H9 (cell line): ENCODE measurements around the gene GNG11. TPM values are rescaled to one million over a fixed set of nuclear protein-coding genes. Genes with fewer than 3 reads are reported as not detected.

Experiments
- DNase-seq: peaks from one replicate; pipeline ENCODE4 v3.0.0-alpha.2; 2017
- H2AFZ ChIP-seq: one replicate; pipeline ENCODE4 v1.6.1; 2013; ENCODE audit warnings: mild to moderate bottlenecking, low read length, control low read depth, moderate library complexity
- H2AK5ac ChIP-seq: 2 replicates; pipeline ENCODE4 v1.6.1; 2013; ENCODE audit warnings: low read length, control low read depth, mixed read lengths; ENCODE audit not compliant: insufficient read length
- H2BK120ac ChIP-seq: one replicate; pipeline ENCODE4 v1.6.1; 2013; ENCODE audit warnings: low read depth, mild to moderate bottlenecking, low read length, control low read depth, inconsistent platforms; ENCODE audit not compliant: poor library complexity, severe bottlenecking
- H2BK12ac ChIP-seq: 2 replicates; pipeline ENCODE4 v1.6.1; 2013; ENCODE audit warnings: low read length, control low read depth, mixed read lengths, low read depth; ENCODE audit not compliant: insufficient read length
- H2BK15ac ChIP-seq: 2 replicates; pipeline ENCODE4 v1.6.1; 2013; ENCODE audit warnings: low read depth, low read length, control low read depth
- H2BK20ac ChIP-seq: one replicate; pipeline ENCODE4 v1.6.1; 2013; ENCODE audit warnings: low read depth, mild to moderate bottlenecking, low read length, control low read depth, inconsistent platforms; ENCODE audit not compliant: poor library complexity, severe bottlenecking
- H2BK5ac ChIP-seq: 2 replicates; pipeline ENCODE4 v1.6.1; 2013; ENCODE audit warnings: low read length, control low read depth, mixed read lengths; ENCODE audit not compliant: insufficient read length
- H3K14ac ChIP-seq: 2 replicates; pipeline ENCODE4 v1.6.1; 2013; ENCODE audit warnings: low read length, control low read depth; ENCODE audit not compliant: insufficient read depth
- H3K18ac ChIP-seq: 2 replicates; pipeline ENCODE4 v1.6.1; 2013; ENCODE audit warnings: low read depth, mild to moderate bottlenecking, mixed read lengths, low read length, control low read depth; ENCODE audit not compliant: insufficient read length
- H3K23ac ChIP-seq: 2 replicates; pipeline ENCODE4 v1.6.1; 2013; ENCODE audit warnings: low read length, control low read depth, mixed read lengths, low read depth; ENCODE audit not compliant: insufficient read length
- H3K23me2 ChIP-seq: 2 replicates; pipeline ENCODE4 v1.6.1; 2013; ENCODE audit warnings: low read depth, mild to moderate bottlenecking, mixed read lengths, low read length, control low read depth; ENCODE audit not compliant: insufficient read length, poor library complexity, severe bottlenecking
- H3K27ac ChIP-seq: 2 replicates; pipeline ENCODE4 v1.5.1; 2013; ENCODE audit warnings: low read length, control low read depth, mixed read lengths, low read depth; ENCODE audit not compliant: insufficient read length
- H3K27me3 ChIP-seq: 2 replicates; pipeline ENCODE4 v1.6.1; 2013; ENCODE audit warnings: low read length, control low read depth, inconsistent platforms; ENCODE audit not compliant: insufficient read depth
- H3K4ac ChIP-seq: 2 replicates; pipeline ENCODE4 v1.6.1; 2013; ENCODE audit warnings: low read depth, mild to moderate bottlenecking, control low read depth, inconsistent platforms, low read length, moderate library complexity
- H3K4me1 ChIP-seq: 2 replicates; pipeline ENCODE4 v1.6.1; 2013; ENCODE audit warnings: low read length, control low read depth, inconsistent platforms; ENCODE audit not compliant: insufficient read depth
- H3K4me2 ChIP-seq: 2 replicates; pipeline ENCODE4 v1.6.1; 2013; ENCODE audit warnings: low read length, control low read depth, mixed read lengths; ENCODE audit not compliant: insufficient read length, insufficient read depth
- H3K56ac ChIP-seq: 2 replicates; pipeline ENCODE4 v1.6.1; 2013; ENCODE audit warnings: low read depth, mild to moderate bottlenecking, mixed read lengths, low read length, control low read depth; ENCODE audit not compliant: insufficient read length
- H3K79me1 ChIP-seq: 2 replicates; pipeline ENCODE4 v1.6.1; 2013; ENCODE audit warnings: low read depth, mild to moderate bottlenecking, moderate library complexity, low read length, control low read depth, inconsistent platforms; ENCODE audit not compliant: insufficient read depth, poor library complexity, severe bottlenecking
- H3K79me2 ChIP-seq: 2 replicates; pipeline ENCODE4 v1.6.1; 2013; ENCODE audit warnings: low read length, control low read depth, inconsistent platforms; ENCODE audit not compliant: insufficient read depth
- H3K9ac ChIP-seq: 2 replicates; pipeline ENCODE4 v1.6.1; 2013; ENCODE audit warnings: low read length, control low read depth, mixed read lengths; ENCODE audit not compliant: insufficient read length; ENCODE audit errors: extremely low read depth
- H3K9me3 ChIP-seq: one replicate; pipeline ENCODE4 v1.6.1; 2013; ENCODE audit warnings: low read depth, low read length, inconsistent platforms; ENCODE audit not compliant: control insufficient read depth
- H3T11ph ChIP-seq: one replicate; pipeline ENCODE4 v1.6.1; 2013; ENCODE audit warnings: mild to moderate bottlenecking, low read length, control low read depth, inconsistent platforms
- H4K20me1 ChIP-seq: one replicate; pipeline ENCODE4 v1.6.1; 2013; ENCODE audit not compliant: control insufficient read depth, insufficient read length, insufficient read depth
- H4K5ac ChIP-seq: 2 replicates; pipeline ENCODE4 v1.6.1; 2013; ENCODE audit warnings: low read depth, mild to moderate bottlenecking, mixed read lengths, low read length, control low read depth; ENCODE audit not compliant: insufficient read length
- H4K8ac ChIP-seq: replicated peaks from 2 replicates; pipeline ENCODE4 v1.6.1; 2013; ENCODE audit warnings: low read length, control low read depth, mixed read lengths, low read depth; ENCODE audit not compliant: insufficient read length
- H4K91ac ChIP-seq: 2 replicates; pipeline ENCODE4 v1.6.1; 2013; ENCODE audit warnings: low read depth, mild to moderate bottlenecking, moderate library complexity, mixed read lengths, low read length, control low read depth; ENCODE audit not compliant: insufficient read length
- H3K27ac Mint-ChIP-seq, 3 experiments: 2 replicates in 2 of 3; 3 replicates in 1 of 3; pipeline ENCODE4 v1.8.0; 2020 to 2021; ENCODE audit warnings: mixed read lengths in 3 of 3, mild to moderate bottlenecking in 1 of 3, moderate library complexity in 1 of 3
- H3K27me3 Mint-ChIP-seq: 2 replicates; pipeline ENCODE4 v1.8.0; 2021; ENCODE audit warnings: low read depth, mild to moderate bottlenecking, moderate library complexity, mixed read lengths
- H3K36me3 Mint-ChIP-seq, 3 experiments: 2 replicates in 2 of 3; 3 replicates in 1 of 3; pipeline ENCODE4 v1.8.0; 2020 to 2021; ENCODE audit warnings: low read depth in 3 of 3, mixed read lengths in 3 of 3; ENCODE audit not compliant: insufficient read depth in 1 of 3
- H3K4me1 Mint-ChIP-seq, 2 experiments: 2 replicates each; pipeline ENCODE4 v1.8.0; 2020; ENCODE audit warnings: mixed read lengths in 2 of 2
- H3K4me3 Mint-ChIP-seq, 2 experiments: 2 replicates in 1 of 2; 3 replicates in 1 of 2; pipeline ENCODE4 v1.8.0; 2020 to 2021; ENCODE audit warnings: mild to moderate bottlenecking in 2 of 2, mixed read lengths in 2 of 2, moderate library complexity in 1 of 2
- H3K9me3 Mint-ChIP-seq, 2 experiments: 2 replicates in 1 of 2; 3 replicates in 1 of 2; pipeline ENCODE4 v1.8.0; 2020; ENCODE audit warnings: mild to moderate bottlenecking in 2 of 2, mixed read lengths in 2 of 2, moderate library complexity in 1 of 2
- WGBS: extraction: QIAGEN DNeasy Blood & Tissue Kit; methylation state at CpG from one replicate; pipeline ENCODE4 v1.1.7; 2013; ENCODE audit warnings: missing lambda C conversion rate, low lambda C conversion rate, mixed read lengths; ENCODE audit not compliant: insufficient read length; ENCODE audit errors: extremely low coverage; 5-methylcytosine and 5-hydroxymethylcytosine counted together
- total RNA-seq: library from RNA; stranded (reverse); gene quantifications from 2 replicates; pipeline ENCODE4 v1.2.1, GENCODE V29; 2021
- TF ChIP-seq, protein P1 (sequence below): fragments of 200-600 bp; sonication (generic); conservative IDR thresholded peaks from 3 replicates; pipeline ENCODE4 v1.8.0; 2021; ENCODE audit warnings: antibody characterized with exemption, mild to moderate bottlenecking

GNG11 gene
- total RNA-seq, 1 experiment from 2014 or later, result 0.68 TPM

DNA sequence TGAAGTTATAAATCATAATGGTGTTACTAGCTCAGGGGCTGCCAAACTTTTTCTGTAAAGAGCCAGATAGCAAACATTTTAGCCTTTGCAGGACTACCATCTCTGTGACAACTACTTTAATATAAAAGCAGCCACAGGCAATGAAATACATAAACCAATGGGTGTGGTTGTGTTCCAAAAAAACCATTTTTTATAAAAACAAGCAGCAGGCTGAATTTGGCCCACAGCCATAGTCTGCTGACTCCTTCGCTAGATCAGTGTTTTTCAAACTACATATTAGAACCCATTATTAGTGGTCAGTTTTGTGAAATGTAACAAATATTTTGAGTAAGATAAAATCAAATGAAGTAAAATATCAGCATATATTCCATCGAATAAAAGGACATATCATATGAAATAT is 13.6 kb downstream of the GNG11 start:
- Mint-ChIP-seq H3K4me3 (no peak overlapping the region), H3K27ac (no peak overlapping the region), H3K27me3 (peaks cover 3% of the 10 kb centered on the region; the same call in 1 of the 2 replicates), H3K9me3 (no peaks in the 10 kb centered on the region; a peak in 2 of 5 replicates), H3K36me3 (peaks cover 0 to 3% (median 0%) of the 10 kb centered on the region in 3 experiments; a peak in 1 of 7 replicates), H3K4me1 (no peaks in the 10 kb centered on the region)
- no peaks in the 10 kb centered on the region for H4K20me1 ChIP-seq
- no peak overlapping the region for H3K56ac ChIP-seq
- H2BK15ac ChIP-seq, result no peak overlapping the region
- no peak overlapping the region for H3K4ac ChIP-seq
- H3T11ph ChIP-seq, result no peak overlapping the region
- H3K79me2 ChIP-seq, result no peaks in the 10 kb centered on the region
- no CpG with 5 or more reads among the region's 2 CpGs for WGBS
- H3K9ac ChIP-seq, result no peak overlapping the region
- no peak overlapping the region for H2BK5ac ChIP-seq
- no peak overlapping the region for H3K23ac ChIP-seq
- no peak overlapping the region for H4K5ac ChIP-seq
- no peaks in the 10 kb centered on the region for H3K27me3 ChIP-seq
- no peaks in the 10 kb centered on the region for H3K9me3 ChIP-seq
- H2AFZ ChIP-seq, result no peak overlapping the region
- H2BK120ac ChIP-seq, result no peak overlapping the region
- no peak for DNase-seq
- no peak overlapping the region for H3K18ac ChIP-seq
- no peaks in the 10 kb centered on the region for H3K79me1 ChIP-seq
- H3K4me2 ChIP-seq, result no peak overlapping the region
- no peak overlapping the region for H4K91ac ChIP-seq
- H3K14ac ChIP-seq, result no peak overlapping the region
- no peak overlapping the region for H2BK20ac ChIP-seq
- no peak overlapping the region for H4K8ac ChIP-seq
- H3K4me1 ChIP-seq, result no peaks in the 10 kb centered on the region
- TF ChIP-seq, protein P1, sequence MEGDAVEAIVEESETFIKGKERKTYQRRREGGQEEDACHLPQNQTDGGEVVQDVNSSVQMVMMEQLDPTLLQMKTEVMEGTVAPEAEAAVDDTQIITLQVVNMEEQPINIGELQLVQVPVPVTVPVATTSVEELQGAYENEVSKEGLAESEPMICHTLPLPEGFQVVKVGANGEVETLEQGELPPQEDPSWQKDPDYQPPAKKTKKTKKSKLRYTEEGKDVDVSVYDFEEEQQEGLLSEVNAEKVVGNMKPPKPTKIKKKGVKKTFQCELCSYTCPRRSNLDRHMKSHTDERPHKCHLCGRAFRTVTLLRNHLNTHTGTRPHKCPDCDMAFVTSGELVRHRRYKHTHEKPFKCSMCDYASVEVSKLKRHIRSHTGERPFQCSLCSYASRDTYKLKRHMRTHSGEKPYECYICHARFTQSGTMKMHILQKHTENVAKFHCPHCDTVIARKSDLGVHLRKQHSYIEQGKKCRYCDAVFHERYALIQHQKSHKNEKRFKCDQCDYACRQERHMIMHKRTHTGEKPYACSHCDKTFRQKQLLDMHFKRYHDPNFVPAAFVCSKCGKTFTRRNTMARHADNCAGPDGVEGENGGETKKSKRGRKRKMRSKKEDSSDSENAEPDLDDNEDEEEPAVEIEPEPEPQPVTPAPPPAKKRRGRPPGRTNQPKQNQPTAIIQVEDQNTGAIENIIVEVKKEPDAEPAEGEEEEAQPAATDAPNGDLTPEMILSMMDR, result no peak
- H2BK12ac ChIP-seq, result no peak overlapping the region
- no peaks in the 10 kb centered on the region for H3K23me2 ChIP-seq
- H2AK5ac ChIP-seq, result no peak overlapping the region
- H3K27ac ChIP-seq, result no peak overlapping the region
